ENCODE measurements around the gene IL1RAP. TPM values are rescaled to one million over a fixed set of nuclear protein-coding genes. Genes with fewer than 3 reads are reported as not detected.

IL1RAP gene
- total RNA-seq, 1 experiment from 2014 or later = 186 TPM

GRCh38 chr3:190534986-190535385 is 21.1 kb downstream of the IL1RAP start:
- no TSS peak for BruUV-seq (replicated peaks)
- Mint-ChIP-seq H3K9me3 (ENCODE audit: low read depth, unreplicated experiment) (no peaks in the 10 kb centered on the region), H3K36me3 (ENCODE audit: insufficient read depth, unreplicated experiment) (peaks cover 43% of the 10 kb centered on the region), H3K27ac (ENCODE audit: unreplicated experiment) (peak overlapping the region; percentile 95), H3K27me3 (ENCODE audit: unreplicated experiment) (no peaks in the 10 kb centered on the region), H3K4me3 (ENCODE audit: low read depth, unreplicated experiment) (no peak overlapping the region), H3K4me1 (ENCODE audit: low read depth, unreplicated experiment) (peaks cover 89% of the 10 kb centered on the region)
- CTCF ChIA-PET = interaction anchor here (0.7 to 2.0 kb wide), 10 partner anchors 9 to 1512 kb away, joined by 3 to 6 read pairs (median 4); no protein-coding TSS in a partner anchor
- DNase-seq = no peak
- intact Hi-C loops (cut with micrococcal nuclease; ENCODE audit: unreplicated experiment) = loop anchor here (2.0 kb wide), 1 partner anchor 28 kb away; no protein-coding TSS in a partner anchor
- TF ChIP-seq CTCF (IDR thresholded peaks at IDR 0.05; ENCODE audit: unreplicated experiment) = no peak

- H3K9me3 Mint-ChIP-seq (ENCODE audit: low read depth, unreplicated experiment) = no peaks in the 10 kb centered on the region
- H3K27ac Mint-ChIP-seq (ENCODE audit: unreplicated experiment) = no peak overlapping the region
- TF ChIP-seq CTCF (IDR thresholded peaks at IDR 0.05; ENCODE audit: unreplicated experiment) = no peak
- intact Hi-C loops (cut with micrococcal nuclease; ENCODE audit: unreplicated experiment) = no loop called here
- no peak overlapping the region for H3K4me3 Mint-ChIP-seq (ENCODE audit: low read depth, unreplicated experiment)
- no peaks in the 10 kb centered on the region for H3K27me3 Mint-ChIP-seq (ENCODE audit: unreplicated experiment)
- DNase-seq = no peak
- peaks cover 82% of the 10 kb centered on the region for H3K4me1 Mint-ChIP-seq (ENCODE audit: low read depth, unreplicated experiment)
- BruUV-seq (replicated peaks) = no TSS peak
- peaks cover 39% of the 10 kb centered on the region for H3K36me3 Mint-ChIP-seq (ENCODE audit: insufficient read depth, unreplicated experiment)
- CTCF ChIA-PET = no interaction called here
Observed at GRCh38 chr3:190537146-190537545, 23.3 kb downstream of the IL1RAP start.

- Mint-ChIP-seq H3K36me3 (ENCODE audit: insufficient read depth, unreplicated experiment) (peaks cover 38% of the 10 kb centered on the region), H3K27me3 (ENCODE audit: unreplicated experiment) (no peaks in the 10 kb centered on the region), H3K4me3 (ENCODE audit: low read depth, unreplicated experiment) (no peak overlapping the region), H3K9me3 (ENCODE audit: low read depth, unreplicated experiment) (no peaks in the 10 kb centered on the region), H3K4me1 (ENCODE audit: low read depth, unreplicated experiment) (peaks cover 82% of the 10 kb centered on the region), H3K27ac (ENCODE audit: unreplicated experiment) (peak overlapping the region; percentile 0)
- CTCF ChIA-PET = no interaction called here
- DNase-seq = no peak
- BruUV-seq (replicated peaks) = no TSS peak
- TF ChIP-seq CTCF (IDR thresholded peaks at IDR 0.05; ENCODE audit: unreplicated experiment) = no peak
- intact Hi-C loops (cut with micrococcal nuclease; ENCODE audit: unreplicated experiment) = no loop called here
Observed at GRCh38 chr3:190538288-190538687, 24.4 kb downstream of the IL1RAP start.

GRCh38 chr3:190539526-190539925 is 25.6 kb downstream of the IL1RAP start:
- peaks cover 82% of the 10 kb centered on the region for H3K4me1 Mint-ChIP-seq (ENCODE audit: low read depth, unreplicated experiment)
- CTCF ChIA-PET = no interaction called here
- no peaks in the 10 kb centered on the region for H3K27me3 Mint-ChIP-seq (ENCODE audit: unreplicated experiment)
- intact Hi-C loops (cut with micrococcal nuclease; ENCODE audit: unreplicated experiment) = no loop called here
- peak overlapping the region; percentile 3 for H3K27ac Mint-ChIP-seq (ENCODE audit: unreplicated experiment)
- peaks cover 35% of the 10 kb centered on the region for H3K36me3 Mint-ChIP-seq (ENCODE audit: insufficient read depth, unreplicated experiment)
- H3K4me3 Mint-ChIP-seq (ENCODE audit: low read depth, unreplicated experiment) = no peak overlapping the region
- TF ChIP-seq CTCF (IDR thresholded peaks at IDR 0.05; ENCODE audit: unreplicated experiment) = no peak
- DNase-seq = no peak
- no peaks in the 10 kb centered on the region for H3K9me3 Mint-ChIP-seq (ENCODE audit: low read depth, unreplicated experiment)
- BruUV-seq (replicated peaks) = no TSS peak
